HUES6 (cell line): ENCODE data around the gene OSBP2.
"Not testable (repeated sequence)": the region's sequence is repeated elsewhere in the genome, so short reads cannot be mapped to it uniquely, and the experiment has no call there.

Experiments used
- H3K27ac ChIP-seq: 2 replicates; pipeline ENCODE4 v1.7.0; 2013; ENCODE audit warnings: low read depth, mild to moderate bottlenecking, low read length, inconsistent platforms
- H3K27me3 ChIP-seq: 2 replicates; pipeline ENCODE4 v1.6.1; 2013; ENCODE audit warnings: low read length; ENCODE audit not compliant: control insufficient read depth, insufficient read depth
- H3K36me3 ChIP-seq: 2 replicates; pipeline ENCODE4 v1.6.1; 2013; ENCODE audit warnings: low read length; ENCODE audit not compliant: control insufficient read depth, insufficient read depth
- H3K4me1 ChIP-seq: 2 replicates; pipeline ENCODE4 v1.6.1; 2013; ENCODE audit warnings: low read length; ENCODE audit not compliant: control insufficient read depth, insufficient read depth
- H3K4me3 ChIP-seq: 2 replicates; pipeline ENCODE4 v1.5.1; 2013; ENCODE audit warnings: low read depth, low read length
- H3K9ac ChIP-seq: one replicate; pipeline ENCODE4 v1.6.1; 2013; ENCODE audit warnings: mild to moderate bottlenecking, low read length
- H3K9me3 ChIP-seq: 2 replicates; pipeline ENCODE4 v1.6.1; 2013; ENCODE audit warnings: low read depth, low read length; ENCODE audit not compliant: control insufficient read depth, insufficient read depth

The OSBP2 gene

GRCh38 chr22:30773919-30774318, 79.2 kb downstream of the OSBP2 start:
- no peak overlapping the region for H3K27ac ChIP-seq
- H3K4me3 ChIP-seq, result no peak overlapping the region
- H3K27me3 ChIP-seq, result no peaks in the 10 kb centered on the region
- no peaks in the 10 kb centered on the region for H3K4me1 ChIP-seq
- H3K9ac ChIP-seq, result no peak overlapping the region
- H3K9me3 ChIP-seq, result no peaks in the 10 kb centered on the region
- no peaks in the 10 kb centered on the region for H3K36me3 ChIP-seq

DNA sequence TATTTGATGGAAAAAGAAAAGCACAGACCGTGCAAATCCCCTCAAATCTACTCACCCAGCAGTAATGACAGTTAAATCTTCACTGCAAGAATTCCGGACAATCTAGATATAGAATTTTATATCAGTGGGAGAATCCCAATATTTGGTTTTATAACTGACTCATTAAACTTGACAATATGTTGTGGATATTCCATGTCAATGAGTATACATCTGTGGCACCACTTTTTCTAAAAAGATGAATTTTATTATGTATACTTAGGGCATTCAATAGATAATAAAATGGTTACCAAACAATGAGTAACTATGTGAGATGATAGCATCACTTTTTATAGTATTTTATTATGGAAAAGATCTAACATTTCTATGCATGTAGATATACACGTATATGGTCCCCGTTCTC, 79.9 kb downstream of the OSBP2 start:
- no peak overlapping the region for H3K4me3 ChIP-seq

DNA sequence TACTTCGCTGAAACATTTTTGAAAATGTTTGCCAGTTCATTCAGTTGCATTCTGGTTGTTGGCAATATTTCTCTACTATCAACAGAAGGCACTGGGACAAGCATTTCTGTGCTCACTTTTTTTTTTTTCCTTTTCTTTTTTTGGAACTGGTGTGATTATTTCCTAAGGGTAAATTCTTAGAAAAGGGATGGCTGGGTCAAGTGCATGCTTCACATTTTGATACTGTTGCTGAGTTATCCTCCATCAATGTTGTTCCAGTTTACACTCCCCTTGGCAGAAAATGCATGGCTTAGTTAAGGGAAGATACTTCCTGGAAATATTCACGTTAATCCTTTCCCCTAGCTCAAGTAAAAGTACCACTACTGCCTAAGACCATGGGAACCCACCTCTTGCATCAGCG, 81.8 kb downstream of the OSBP2 start:
- no peak overlapping the region for H3K27ac ChIP-seq
- no peaks in the 10 kb centered on the region for H3K27me3 ChIP-seq
- H3K9me3 ChIP-seq, result no peaks in the 10 kb centered on the region
- no peak overlapping the region for H3K9ac ChIP-seq
- no peaks in the 10 kb centered on the region for H3K4me1 ChIP-seq
- H3K4me3 ChIP-seq, result no peak overlapping the region
- H3K36me3 ChIP-seq, result no peaks in the 10 kb centered on the region

More for the DNA sequence above, 79.9 kb downstream of the OSBP2 start:
- H3K9me3 ChIP-seq, result no peaks in the 10 kb centered on the region
- H3K27me3 ChIP-seq, result no peaks in the 10 kb centered on the region
- no peaks in the 10 kb centered on the region for H3K36me3 ChIP-seq
- H3K9ac ChIP-seq, result no peak overlapping the region
- no peak overlapping the region for H3K27ac ChIP-seq
- H3K4me1 ChIP-seq, result no peaks in the 10 kb centered on the region

DNA sequence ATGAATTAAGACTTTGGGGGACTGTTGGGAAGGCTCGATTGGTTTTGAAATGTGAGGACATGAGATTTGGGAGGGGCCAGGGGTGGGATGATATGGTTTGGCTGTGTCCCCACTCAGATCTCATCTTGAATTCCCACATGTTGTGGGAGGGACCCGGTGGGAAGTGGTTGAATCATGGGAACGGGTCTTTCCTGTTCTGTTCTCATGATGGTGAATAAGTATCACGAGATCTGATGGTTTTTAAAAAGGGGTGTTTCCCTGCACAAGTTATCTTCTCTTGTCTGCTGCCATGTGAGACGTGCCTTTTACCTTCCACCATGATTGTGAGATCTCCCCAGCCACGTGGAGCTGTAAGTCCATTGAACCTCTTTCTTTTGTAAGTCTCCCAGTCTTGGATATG, 82.5 kb downstream of the OSBP2 start:
- H3K9ac ChIP-seq, H3K4me3 ChIP-seq, H3K27me3 ChIP-seq, H3K4me1 ChIP-seq, H3K9me3 ChIP-seq, H3K27ac ChIP-seq, H3K36me3 ChIP-seq: not testable (repeated sequence)

DNA sequence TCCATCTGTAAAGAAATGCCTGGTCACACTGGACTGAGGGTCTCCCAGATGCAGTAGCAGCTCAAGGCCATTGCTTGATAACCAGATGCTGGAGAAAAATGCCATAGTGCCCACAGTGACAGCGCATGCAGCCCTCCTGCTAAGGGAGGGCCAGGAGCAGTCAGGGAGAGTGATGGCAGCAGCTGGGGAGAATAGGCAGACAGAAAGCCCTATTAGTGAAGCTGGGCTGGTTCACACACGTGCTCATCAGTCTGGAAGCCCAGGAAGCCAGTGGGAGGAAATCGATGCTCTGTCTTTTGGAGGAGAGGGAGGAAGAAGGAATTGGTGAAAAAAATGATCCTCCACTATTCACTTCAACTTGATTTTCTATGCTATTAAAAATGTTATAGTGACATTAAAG, 82.9 kb downstream of the OSBP2 start:
- Histone ChIP-seq H3K4me1 (no peaks in the 10 kb centered on the region), H3K4me3 (no peak overlapping the region), H3K27me3 (no peaks in the 10 kb centered on the region), H3K27ac (no peak overlapping the region), H3K36me3 (no peaks in the 10 kb centered on the region), H3K9ac (no peak overlapping the region), H3K9me3 (no peaks in the 10 kb centered on the region)

GRCh38 chr22:30778261-30778660, 83.6 kb downstream of the OSBP2 start:
- Histone ChIP-seq H3K27me3 (no peaks in the 10 kb centered on the region), H3K9ac (no peak overlapping the region), H3K4me3 (no peak overlapping the region), H3K9me3 (no peaks in the 10 kb centered on the region), H3K27ac (no peak overlapping the region), H3K4me1 (no peaks in the 10 kb centered on the region), H3K36me3 (no peaks in the 10 kb centered on the region)

GRCh38 chr22:30780026-30780425, 85.4 kb downstream of the OSBP2 start:
- no peaks in the 10 kb centered on the region for H3K9me3 ChIP-seq
- H3K9ac ChIP-seq, result no peak overlapping the region
- H3K27ac ChIP-seq, result no peak overlapping the region

DNA sequence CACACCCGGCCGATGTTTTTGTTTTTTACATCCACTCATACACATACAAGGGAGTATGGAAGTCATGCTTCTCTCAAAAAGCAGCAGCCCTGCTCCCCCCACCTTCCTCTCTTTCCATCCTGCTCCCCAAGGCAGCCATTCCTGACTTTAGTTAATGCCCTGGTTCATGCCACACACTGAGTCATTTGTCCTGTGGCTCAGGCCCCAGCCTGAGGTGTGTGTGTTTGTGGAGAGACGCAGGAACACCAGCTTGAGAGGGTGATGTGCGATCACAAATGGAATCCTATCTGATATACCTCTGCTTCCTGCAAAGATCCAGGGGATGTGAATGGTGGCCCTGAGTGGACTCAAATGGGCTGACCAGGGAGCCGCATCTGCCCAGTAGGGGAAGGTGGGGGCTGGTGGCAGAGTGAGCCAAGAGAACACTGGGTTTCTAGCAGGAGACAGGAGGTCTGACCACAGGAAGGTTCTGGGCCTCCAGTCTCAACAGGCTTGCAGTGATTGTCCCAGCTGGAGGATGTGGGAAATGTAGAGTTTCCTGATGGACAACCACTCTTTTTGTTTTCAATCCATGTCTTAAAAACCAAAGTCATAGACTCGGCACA, 86.7 kb downstream of the OSBP2 start:
- H3K4me3 ChIP-seq, result no peak overlapping the region
- no peak overlapping the region for H3K27ac ChIP-seq
- no peaks in the 10 kb centered on the region for H3K27me3 ChIP-seq
- H3K36me3 ChIP-seq, result no peaks in the 10 kb centered on the region
- no peaks in the 10 kb centered on the region for H3K4me1 ChIP-seq
- H3K9ac ChIP-seq, result no peak overlapping the region
- H3K9me3 ChIP-seq, result no peaks in the 10 kb centered on the region

More at GRCh38 chr22:30780026-30780425, 85.4 kb downstream of the OSBP2 start:
- H3K4me1 ChIP-seq, result no peaks in the 10 kb centered on the region
- H3K4me3 ChIP-seq, result no peak overlapping the region
- H3K27me3 ChIP-seq, result no peaks in the 10 kb centered on the region
- H3K36me3 ChIP-seq, result no peaks in the 10 kb centered on the region

DNA sequence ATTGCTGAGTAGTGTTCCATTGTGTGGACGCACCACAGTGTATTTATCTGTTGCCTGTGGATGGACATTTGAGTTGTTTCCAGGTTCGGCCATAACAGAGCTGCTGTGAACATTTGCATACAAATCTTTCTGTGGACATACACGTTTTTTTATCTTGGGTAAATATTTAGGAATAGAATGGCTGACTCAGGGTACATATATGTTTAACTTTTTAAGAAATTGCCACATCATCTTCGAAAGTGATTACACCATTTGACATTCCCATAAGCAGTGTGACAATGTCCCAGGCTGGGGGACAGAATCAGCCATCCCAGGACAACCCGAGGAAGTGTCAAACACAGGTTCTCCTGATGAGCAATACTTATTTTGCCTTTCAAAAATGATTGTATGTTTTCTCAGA, 87.9 kb downstream of the OSBP2 start:
- no peaks in the 10 kb centered on the region for H3K4me1 ChIP-seq
- H3K36me3 ChIP-seq, result no peaks in the 10 kb centered on the region
- no peak overlapping the region for H3K4me3 ChIP-seq
- no peaks in the 10 kb centered on the region for H3K27me3 ChIP-seq
- no peak overlapping the region for H3K9ac ChIP-seq
- H3K9me3 ChIP-seq, result no peaks in the 10 kb centered on the region
- no peak overlapping the region for H3K27ac ChIP-seq

DNA sequence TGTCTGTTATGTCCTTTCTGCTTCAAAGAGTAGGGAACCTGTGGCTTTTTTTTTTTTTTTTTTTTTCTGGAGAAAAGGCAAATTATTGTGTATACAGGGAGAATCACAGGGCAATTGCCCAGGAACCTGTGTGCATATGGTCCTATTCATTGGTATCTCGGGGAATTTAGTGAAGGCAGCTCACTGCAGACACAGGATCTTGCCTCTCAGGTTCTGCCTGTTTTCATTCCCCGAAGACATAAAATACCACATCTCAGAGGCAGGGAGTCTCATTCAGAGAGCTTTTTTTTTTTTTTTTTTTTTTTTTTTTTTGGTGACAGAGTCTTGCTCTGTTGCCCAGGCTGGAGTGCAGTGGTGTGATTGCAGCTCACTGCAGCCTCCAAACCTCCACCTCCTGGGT, 88.3 kb downstream of the OSBP2 start:
- Histone ChIP-seq H3K4me3 (no peak overlapping the region), H3K9ac (no peak overlapping the region), H3K27ac (no peak overlapping the region), H3K4me1 (no peaks in the 10 kb centered on the region), H3K36me3 (no peaks in the 10 kb centered on the region), H3K9me3 (no peaks in the 10 kb centered on the region), H3K27me3 (no peaks in the 10 kb centered on the region)

DNA sequence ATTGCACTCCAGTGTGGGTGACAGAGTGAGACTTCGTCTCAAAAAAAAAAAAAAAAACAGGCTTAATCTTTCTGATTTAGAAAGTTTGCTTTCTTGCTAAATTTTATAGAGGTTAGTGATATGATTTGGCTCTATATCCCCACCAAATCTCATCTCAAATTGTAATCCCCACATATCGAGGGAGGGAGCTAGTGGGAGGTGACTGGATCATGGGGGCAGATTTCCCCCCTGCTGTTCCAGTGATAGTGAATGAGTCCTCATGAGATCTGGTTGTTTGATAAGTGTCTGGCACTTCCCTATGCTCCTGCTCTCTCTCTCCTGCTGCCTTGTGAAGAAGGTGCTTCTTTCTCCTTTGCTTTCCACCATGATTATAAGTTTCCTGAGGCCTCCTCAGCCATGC, 90.9 kb downstream of the OSBP2 start:
- no peaks in the 10 kb centered on the region for H3K36me3 ChIP-seq
- H3K27ac ChIP-seq, result no peak overlapping the region
- H3K4me1 ChIP-seq, result no peaks in the 10 kb centered on the region
- no peaks in the 10 kb centered on the region for H3K27me3 ChIP-seq
- no peak overlapping the region for H3K9ac ChIP-seq
- no peak overlapping the region for H3K4me3 ChIP-seq
- H3K9me3 ChIP-seq, result no peaks in the 10 kb centered on the region

GRCh38 chr22:30790366-30790765, 95.7 kb downstream of the OSBP2 start:
- H3K27me3 ChIP-seq, result no peaks in the 10 kb centered on the region
- H3K4me1 ChIP-seq, result no peaks in the 10 kb centered on the region
- no peak overlapping the region for H3K4me3 ChIP-seq
- H3K9me3 ChIP-seq, result 0 out of 2 replicates have a peak, but pooled peaks cover 3% of the 10 kb centered on the region
- no peak overlapping the region for H3K27ac ChIP-seq
- no peak overlapping the region for H3K9ac ChIP-seq
- no peaks in the 10 kb centered on the region for H3K36me3 ChIP-seq
